Fibroblast of pulmonary artery (primary cell): ENCODE results near the gene CTTNBP2NL.

Experiments
- DNase-seq: peaks from one replicate; pipeline ENCODE4 v3.0.0-alpha.2; 2010; ENCODE audit warnings: low read depth
- H3K4me3 ChIP-seq: replicated peaks from 2 replicates; pipeline ENCODE4 v1.5.1; 2011; ENCODE audit warnings: low read depth, mild to moderate bottlenecking, control low read depth, low read length, moderate library complexity
- CTCF ChIP-seq: IDR thresholded peaks from 2 replicates; pipeline ENCODE4 v1.5.1; 2011; ENCODE audit warnings: mild to moderate bottlenecking, control low read depth, low read length, inconsistent platforms; ENCODE audit errors: missing control alignments

Gene CTTNBP2NL

GRCh38 chr1:112453876-112454275, 57.9 kb downstream of the CTTNBP2NL start:
- no peak for DNase-seq
- TF ChIP-seq CTCF = no peak
- no peak overlapping the region for H3K4me3 ChIP-seq

GRCh38 chr1:112454316-112454715, 58.3 kb downstream of the CTTNBP2NL start:
- DNase-seq = no peak
- no peak overlapping the region for H3K4me3 ChIP-seq
- TF ChIP-seq CTCF = no peak

- TF ChIP-seq CTCF = no peak
- H3K4me3 ChIP-seq = no peak overlapping the region
- no peak for DNase-seq
Measured at GRCh38 chr1:112457241-112457640, 61.2 kb downstream of the CTTNBP2NL start.

GRCh38 chr1:112457955-112458354, 61.9 kb downstream of the CTTNBP2NL start:
- H3K4me3 ChIP-seq = no peak overlapping the region

GRCh38 chr1:112458756-112459155, 62.7 kb downstream of the CTTNBP2NL start:
- no peak for DNase-seq

More at GRCh38 chr1:112457955-112458354, 61.9 kb downstream of the CTTNBP2NL start:
- TF ChIP-seq CTCF = no peak
- DNase-seq = peak; percentile 82

GRCh38 chr1:112460615-112461014, 64.6 kb downstream of the CTTNBP2NL start:
- DNase-seq = no peak
- TF ChIP-seq CTCF = no peak
- no peak overlapping the region for H3K4me3 ChIP-seq

More at GRCh38 chr1:112458756-112459155, 62.7 kb downstream of the CTTNBP2NL start:
- TF ChIP-seq CTCF = no peak
- H3K4me3 ChIP-seq = no peak overlapping the region

- no peak for TF ChIP-seq CTCF
- no peak for DNase-seq
- H3K4me3 ChIP-seq = no peak overlapping the region
Measured at GRCh38 chr1:112461200-112461871, 65.3 kb downstream of the CTTNBP2NL start.
